ENCODE data around the gene CPED1.

DNA sequence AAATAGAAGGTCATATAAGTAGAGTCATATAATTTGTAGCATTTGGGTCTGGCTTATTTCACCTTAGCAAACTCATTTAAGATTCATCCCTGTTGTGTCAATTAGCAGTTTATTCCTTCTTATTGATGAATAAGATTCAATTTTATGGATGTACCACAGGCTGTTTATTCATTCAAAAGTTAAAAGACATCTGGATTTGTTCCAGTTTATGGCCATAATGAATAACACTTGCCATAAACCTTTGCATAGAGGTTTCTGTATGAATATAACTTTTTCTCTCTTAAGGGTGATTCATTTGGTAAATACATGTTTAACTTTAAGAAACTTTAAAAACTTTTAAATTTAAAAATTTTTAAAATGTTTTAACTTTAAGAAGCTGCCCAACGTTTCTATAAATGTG lies 66.4 kb downstream of the CPED1 start:
- TF ChIP-seq POLR2AphosphoS5 (IDR thresholded peaks at IDR 0.05; ENCODE audit: insufficient read depth in 1 of 2, low read depth in 1 of 2) (no peak), CTCF (IDR thresholded peaks at IDR 0.05) (no peak), POLR2A (IDR thresholded peaks at IDR 0.05) (no peak)

Measured in vagina (tissue), 2 donors.